H9 (cell line): ENCODE data around the gene USP38. TPM values are rescaled to one million over a fixed set of nuclear protein-coding genes. Genes with fewer than 3 reads are reported as not detected.
"Not testable (repeated sequence)": the region's sequence is repeated elsewhere in the genome, so short reads cannot be mapped to it uniquely, and the experiment has no call there.

Experiments used
- DNase-seq: peaks from one replicate; pipeline ENCODE4 v3.0.0-alpha.2; 2017
- H2AFZ ChIP-seq: one replicate; pipeline ENCODE4 v1.6.1; 2013; ENCODE audit warnings: mild to moderate bottlenecking, low read length, control low read depth, moderate library complexity
- H2AK5ac ChIP-seq: 2 replicates; pipeline ENCODE4 v1.6.1; 2013; ENCODE audit warnings: low read length, control low read depth, mixed read lengths; ENCODE audit not compliant: insufficient read length
- H2BK120ac ChIP-seq: one replicate; pipeline ENCODE4 v1.6.1; 2013; ENCODE audit warnings: low read depth, mild to moderate bottlenecking, low read length, control low read depth, inconsistent platforms; ENCODE audit not compliant: poor library complexity, severe bottlenecking
- H2BK12ac ChIP-seq: 2 replicates; pipeline ENCODE4 v1.6.1; 2013; ENCODE audit warnings: low read length, control low read depth, mixed read lengths, low read depth; ENCODE audit not compliant: insufficient read length
- H2BK15ac ChIP-seq: 2 replicates; pipeline ENCODE4 v1.6.1; 2013; ENCODE audit warnings: low read depth, low read length, control low read depth
- H2BK20ac ChIP-seq: one replicate; pipeline ENCODE4 v1.6.1; 2013; ENCODE audit warnings: low read depth, mild to moderate bottlenecking, low read length, control low read depth, inconsistent platforms; ENCODE audit not compliant: poor library complexity, severe bottlenecking
- H2BK5ac ChIP-seq: 2 replicates; pipeline ENCODE4 v1.6.1; 2013; ENCODE audit warnings: low read length, control low read depth, mixed read lengths; ENCODE audit not compliant: insufficient read length
- H3K14ac ChIP-seq: 2 replicates; pipeline ENCODE4 v1.6.1; 2013; ENCODE audit warnings: low read length, control low read depth; ENCODE audit not compliant: insufficient read depth
- H3K18ac ChIP-seq: 2 replicates; pipeline ENCODE4 v1.6.1; 2013; ENCODE audit warnings: low read depth, mild to moderate bottlenecking, mixed read lengths, low read length, control low read depth; ENCODE audit not compliant: insufficient read length
- H3K23ac ChIP-seq: 2 replicates; pipeline ENCODE4 v1.6.1; 2013; ENCODE audit warnings: low read length, control low read depth, mixed read lengths, low read depth; ENCODE audit not compliant: insufficient read length
- H3K23me2 ChIP-seq: 2 replicates; pipeline ENCODE4 v1.6.1; 2013; ENCODE audit warnings: low read depth, mild to moderate bottlenecking, mixed read lengths, low read length, control low read depth; ENCODE audit not compliant: insufficient read length, poor library complexity, severe bottlenecking
- H3K27ac ChIP-seq: 2 replicates; pipeline ENCODE4 v1.5.1; 2013; ENCODE audit warnings: low read length, control low read depth, mixed read lengths, low read depth; ENCODE audit not compliant: insufficient read length
- H3K27me3 ChIP-seq: 2 replicates; pipeline ENCODE4 v1.6.1; 2013; ENCODE audit warnings: low read length, control low read depth, inconsistent platforms; ENCODE audit not compliant: insufficient read depth
- H3K4ac ChIP-seq: 2 replicates; pipeline ENCODE4 v1.6.1; 2013; ENCODE audit warnings: low read depth, mild to moderate bottlenecking, control low read depth, inconsistent platforms, low read length, moderate library complexity
- H3K4me1 ChIP-seq: 2 replicates; pipeline ENCODE4 v1.6.1; 2013; ENCODE audit warnings: low read length, control low read depth, inconsistent platforms; ENCODE audit not compliant: insufficient read depth
- H3K4me2 ChIP-seq: 2 replicates; pipeline ENCODE4 v1.6.1; 2013; ENCODE audit warnings: low read length, control low read depth, mixed read lengths; ENCODE audit not compliant: insufficient read length, insufficient read depth
- H3K56ac ChIP-seq: 2 replicates; pipeline ENCODE4 v1.6.1; 2013; ENCODE audit warnings: low read depth, mild to moderate bottlenecking, mixed read lengths, low read length, control low read depth; ENCODE audit not compliant: insufficient read length
- H3K79me1 ChIP-seq: 2 replicates; pipeline ENCODE4 v1.6.1; 2013; ENCODE audit warnings: low read depth, mild to moderate bottlenecking, moderate library complexity, low read length, control low read depth, inconsistent platforms; ENCODE audit not compliant: insufficient read depth, poor library complexity, severe bottlenecking
- H3K79me2 ChIP-seq: 2 replicates; pipeline ENCODE4 v1.6.1; 2013; ENCODE audit warnings: low read length, control low read depth, inconsistent platforms; ENCODE audit not compliant: insufficient read depth
- H3K9ac ChIP-seq: 2 replicates; pipeline ENCODE4 v1.6.1; 2013; ENCODE audit warnings: low read length, control low read depth, mixed read lengths; ENCODE audit not compliant: insufficient read length; ENCODE audit errors: extremely low read depth
- H3K9me3 ChIP-seq: one replicate; pipeline ENCODE4 v1.6.1; 2013; ENCODE audit warnings: low read depth, low read length, inconsistent platforms; ENCODE audit not compliant: control insufficient read depth
- H3T11ph ChIP-seq: one replicate; pipeline ENCODE4 v1.6.1; 2013; ENCODE audit warnings: mild to moderate bottlenecking, low read length, control low read depth, inconsistent platforms
- H4K20me1 ChIP-seq: one replicate; pipeline ENCODE4 v1.6.1; 2013; ENCODE audit not compliant: control insufficient read depth, insufficient read length, insufficient read depth
- H4K5ac ChIP-seq: 2 replicates; pipeline ENCODE4 v1.6.1; 2013; ENCODE audit warnings: low read depth, mild to moderate bottlenecking, mixed read lengths, low read length, control low read depth; ENCODE audit not compliant: insufficient read length
- H4K8ac ChIP-seq: replicated peaks from 2 replicates; pipeline ENCODE4 v1.6.1; 2013; ENCODE audit warnings: low read length, control low read depth, mixed read lengths, low read depth; ENCODE audit not compliant: insufficient read length
- H4K91ac ChIP-seq: 2 replicates; pipeline ENCODE4 v1.6.1; 2013; ENCODE audit warnings: low read depth, mild to moderate bottlenecking, moderate library complexity, mixed read lengths, low read length, control low read depth; ENCODE audit not compliant: insufficient read length
- H3K27ac Mint-ChIP-seq, 3 experiments: 2 replicates in 2 of 3; 3 replicates in 1 of 3; pipeline ENCODE4 v1.8.0; 2020 to 2021; ENCODE audit warnings: mixed read lengths in 3 of 3, mild to moderate bottlenecking in 1 of 3, moderate library complexity in 1 of 3
- H3K27me3 Mint-ChIP-seq: 2 replicates; pipeline ENCODE4 v1.8.0; 2021; ENCODE audit warnings: low read depth, mild to moderate bottlenecking, moderate library complexity, mixed read lengths
- H3K36me3 Mint-ChIP-seq, 3 experiments: 2 replicates in 2 of 3; 3 replicates in 1 of 3; pipeline ENCODE4 v1.8.0; 2020 to 2021; ENCODE audit warnings: low read depth in 3 of 3, mixed read lengths in 3 of 3; ENCODE audit not compliant: insufficient read depth in 1 of 3
- H3K4me1 Mint-ChIP-seq, 2 experiments: 2 replicates each; pipeline ENCODE4 v1.8.0; 2020; ENCODE audit warnings: mixed read lengths in 2 of 2
- H3K4me3 Mint-ChIP-seq, 2 experiments: 2 replicates in 1 of 2; 3 replicates in 1 of 2; pipeline ENCODE4 v1.8.0; 2020 to 2021; ENCODE audit warnings: mild to moderate bottlenecking in 2 of 2, mixed read lengths in 2 of 2, moderate library complexity in 1 of 2
- H3K9me3 Mint-ChIP-seq, 2 experiments: 2 replicates in 1 of 2; 3 replicates in 1 of 2; pipeline ENCODE4 v1.8.0; 2020; ENCODE audit warnings: mild to moderate bottlenecking in 2 of 2, mixed read lengths in 2 of 2, moderate library complexity in 1 of 2
- WGBS: extraction: QIAGEN DNeasy Blood & Tissue Kit; methylation state at CpG from one replicate; pipeline ENCODE4 v1.1.7; 2013; ENCODE audit warnings: missing lambda C conversion rate, low lambda C conversion rate, mixed read lengths; ENCODE audit not compliant: insufficient read length; ENCODE audit errors: extremely low coverage; 5-methylcytosine and 5-hydroxymethylcytosine counted together
- total RNA-seq: library from RNA; stranded (reverse); gene quantifications from 2 replicates; pipeline ENCODE4 v1.2.1, GENCODE V29; 2021
- TF ChIP-seq, protein P1 (sequence below): fragments of 200-600 bp; sonication (generic); conservative IDR thresholded peaks from 3 replicates; pipeline ENCODE4 v1.8.0; 2021; ENCODE audit warnings: antibody characterized with exemption, mild to moderate bottlenecking

The USP38 gene
- total RNA-seq, 1 experiment from 2014 or later, result 15.2 TPM

DNA sequence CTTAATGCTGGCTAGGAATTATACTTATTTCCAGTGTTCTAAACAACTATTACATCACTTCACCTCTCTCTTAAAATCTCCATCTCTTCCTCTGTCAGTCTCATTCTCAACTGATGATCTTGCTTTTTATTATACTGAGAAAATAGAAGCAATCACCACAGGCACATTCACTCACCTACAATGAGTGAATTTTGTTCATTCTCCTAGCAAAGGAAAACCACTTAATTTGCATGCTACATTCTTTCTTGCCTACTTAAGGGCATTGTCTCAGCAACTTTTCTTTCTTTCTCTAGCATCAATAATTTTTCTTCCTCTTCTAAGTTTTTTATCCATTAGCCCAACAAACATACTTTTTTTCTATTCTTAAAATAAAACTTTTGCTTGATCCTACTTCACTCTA lies 21.1 kb upstream of the USP38 start:
- Histone ChIP-seq H4K20me1 (no peaks in the 10 kb centered on the region), H3K23ac (no peak overlapping the region), H3K4me1 (no peaks in the 10 kb centered on the region), H3K79me2 (no peaks in the 10 kb centered on the region), H3K14ac (no peak overlapping the region), H3K27ac (no peak overlapping the region), H3K23me2 (no peaks in the 10 kb centered on the region), H4K5ac (no peak overlapping the region), H3K9me3 (no peaks in the 10 kb centered on the region), H3K4me2 (no peak overlapping the region), H2BK12ac (no peak overlapping the region), H2BK5ac (no peak overlapping the region), H2BK15ac (no peak overlapping the region), H3K18ac (no peak overlapping the region), H2AFZ (no peak overlapping the region), H2BK20ac (no peak overlapping the region), H2AK5ac (no peak overlapping the region), H2BK120ac (no peak overlapping the region), H3K27me3 (no peaks in the 10 kb centered on the region), H3K56ac (no peak overlapping the region), H3T11ph (no peak overlapping the region), H4K8ac (no peak overlapping the region), H3K79me1 (no peaks in the 10 kb centered on the region), H3K9ac (no peak overlapping the region), H3K4ac (no peak overlapping the region), H4K91ac (no peak overlapping the region)
- peaks cover 21 to 23% of the 10 kb centered on the region in 2 experiments for H3K9me3 Mint-ChIP-seq
- H3K4me3 Mint-ChIP-seq, result no peak overlapping the region
- no peaks in the 10 kb centered on the region for H3K27me3 Mint-ChIP-seq
- peaks cover 3 to 17% (median 4%) of the 10 kb centered on the region in 3 experiments; a peak in 5 of 7 replicates for H3K36me3 Mint-ChIP-seq
- H3K4me1 Mint-ChIP-seq, result no peaks in the 10 kb centered on the region
- DNase-seq, result no peak
- H3K27ac Mint-ChIP-seq, result no peak overlapping the region
- TF ChIP-seq, protein P1, sequence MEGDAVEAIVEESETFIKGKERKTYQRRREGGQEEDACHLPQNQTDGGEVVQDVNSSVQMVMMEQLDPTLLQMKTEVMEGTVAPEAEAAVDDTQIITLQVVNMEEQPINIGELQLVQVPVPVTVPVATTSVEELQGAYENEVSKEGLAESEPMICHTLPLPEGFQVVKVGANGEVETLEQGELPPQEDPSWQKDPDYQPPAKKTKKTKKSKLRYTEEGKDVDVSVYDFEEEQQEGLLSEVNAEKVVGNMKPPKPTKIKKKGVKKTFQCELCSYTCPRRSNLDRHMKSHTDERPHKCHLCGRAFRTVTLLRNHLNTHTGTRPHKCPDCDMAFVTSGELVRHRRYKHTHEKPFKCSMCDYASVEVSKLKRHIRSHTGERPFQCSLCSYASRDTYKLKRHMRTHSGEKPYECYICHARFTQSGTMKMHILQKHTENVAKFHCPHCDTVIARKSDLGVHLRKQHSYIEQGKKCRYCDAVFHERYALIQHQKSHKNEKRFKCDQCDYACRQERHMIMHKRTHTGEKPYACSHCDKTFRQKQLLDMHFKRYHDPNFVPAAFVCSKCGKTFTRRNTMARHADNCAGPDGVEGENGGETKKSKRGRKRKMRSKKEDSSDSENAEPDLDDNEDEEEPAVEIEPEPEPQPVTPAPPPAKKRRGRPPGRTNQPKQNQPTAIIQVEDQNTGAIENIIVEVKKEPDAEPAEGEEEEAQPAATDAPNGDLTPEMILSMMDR, result no peak

DNA sequence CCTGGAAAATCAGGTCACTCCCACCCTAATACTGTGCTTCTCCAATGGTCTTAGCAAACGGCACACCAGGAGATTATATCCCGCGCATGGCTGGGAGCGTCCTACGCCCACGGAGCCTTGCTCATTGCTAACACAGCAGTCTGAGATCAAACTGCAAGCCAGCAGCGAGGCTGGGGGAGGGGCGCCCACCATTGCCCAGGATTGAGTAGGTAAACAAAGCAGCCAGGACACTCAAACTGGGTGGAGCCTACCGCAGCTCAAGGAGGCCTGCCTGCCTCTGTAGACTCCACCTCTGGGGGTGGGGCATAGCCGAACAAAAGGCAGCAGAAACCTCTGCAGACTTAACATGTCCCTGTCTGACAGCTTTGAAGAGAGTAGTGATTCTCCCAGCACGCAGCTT lies 18.0 kb upstream of the USP38 start:
- H2BK20ac ChIP-seq, H3K18ac ChIP-seq, H3K79me2 ChIP-seq, H3K23ac ChIP-seq, H3K27ac ChIP-seq, H2BK120ac ChIP-seq, H2AK5ac ChIP-seq, H3K27me3 Mint-ChIP-seq, H3K4me3 Mint-ChIP-seq, H3K27ac Mint-ChIP-seq, H3K23me2 ChIP-seq, H3K14ac ChIP-seq, H3K4me1 ChIP-seq, H4K20me1 ChIP-seq, H3K9ac ChIP-seq, H3K4me2 ChIP-seq, H2BK15ac ChIP-seq, H3T11ph ChIP-seq, H2BK5ac ChIP-seq, H3K27me3 ChIP-seq, H3K79me1 ChIP-seq, H3K4me1 Mint-ChIP-seq, H3K4ac ChIP-seq, H4K8ac ChIP-seq, H2AFZ ChIP-seq, H3K56ac ChIP-seq, H3K9me3 ChIP-seq, H4K5ac ChIP-seq, H2BK12ac ChIP-seq, H4K91ac ChIP-seq: not testable (repeated sequence)
- peaks cover 31% of the 10 kb centered on the region in 2 experiments for H3K9me3 Mint-ChIP-seq
- WGBS, result no CpG with 5 or more reads among the region's 11 CpGs
- H3K36me3 Mint-ChIP-seq, result peaks cover 3 to 17% (median 4%) of the 10 kb centered on the region in 3 experiments; a peak in 5 of 7 replicates
- DNase-seq, result peak; percentile 31
